GM21390 (cell line): ENCODE measurements around the gene ZNRF3.
"Not testable (repeated sequence)": the region's sequence is repeated elsewhere in the genome, so short reads cannot be mapped to it uniquely, and the experiment has no call there.

Experiments
- ATAC-seq: cut with Tn5 transposase; IDR thresholded peaks from one replicate; pipeline ENCODE4 v1.9.1; 2021; ENCODE audit not compliant: unreplicated experiment

The ZNRF3 gene

GRCh38 chr22:28883917-28884746 lies 760 bp downstream of the ZNRF3 start:
- no peak for ATAC-seq

- ATAC-seq = no peak
These were observed 1.5 kb downstream of the ZNRF3 start for GRCh38 chr22:28884747-28885350.

DNA sequence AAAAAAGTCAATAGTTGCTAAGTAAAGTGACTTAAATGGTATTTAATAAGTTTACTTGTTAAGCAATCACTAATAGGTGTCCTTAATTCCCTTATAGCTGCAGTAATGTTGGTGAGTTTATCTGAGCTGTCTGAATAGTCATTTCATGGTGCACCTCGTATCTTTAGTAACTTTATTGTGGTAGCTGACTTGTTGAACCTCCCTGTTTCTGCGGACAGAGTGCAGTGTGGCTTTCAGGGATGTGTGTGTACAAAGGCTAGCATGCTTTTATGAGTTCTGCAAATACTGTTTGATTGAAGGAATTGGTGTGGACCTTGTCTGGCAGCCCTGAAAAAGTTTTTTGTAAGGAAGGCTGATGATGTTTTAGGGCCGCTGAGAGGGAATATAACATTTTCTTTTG lies 2.6 kb downstream of the ZNRF3 start:
- ATAC-seq = no peak

- not testable (repeated sequence) for ATAC-seq
These were observed 3.3 kb downstream of the ZNRF3 start for GRCh38 chr22:28886679-28887078.

DNA sequence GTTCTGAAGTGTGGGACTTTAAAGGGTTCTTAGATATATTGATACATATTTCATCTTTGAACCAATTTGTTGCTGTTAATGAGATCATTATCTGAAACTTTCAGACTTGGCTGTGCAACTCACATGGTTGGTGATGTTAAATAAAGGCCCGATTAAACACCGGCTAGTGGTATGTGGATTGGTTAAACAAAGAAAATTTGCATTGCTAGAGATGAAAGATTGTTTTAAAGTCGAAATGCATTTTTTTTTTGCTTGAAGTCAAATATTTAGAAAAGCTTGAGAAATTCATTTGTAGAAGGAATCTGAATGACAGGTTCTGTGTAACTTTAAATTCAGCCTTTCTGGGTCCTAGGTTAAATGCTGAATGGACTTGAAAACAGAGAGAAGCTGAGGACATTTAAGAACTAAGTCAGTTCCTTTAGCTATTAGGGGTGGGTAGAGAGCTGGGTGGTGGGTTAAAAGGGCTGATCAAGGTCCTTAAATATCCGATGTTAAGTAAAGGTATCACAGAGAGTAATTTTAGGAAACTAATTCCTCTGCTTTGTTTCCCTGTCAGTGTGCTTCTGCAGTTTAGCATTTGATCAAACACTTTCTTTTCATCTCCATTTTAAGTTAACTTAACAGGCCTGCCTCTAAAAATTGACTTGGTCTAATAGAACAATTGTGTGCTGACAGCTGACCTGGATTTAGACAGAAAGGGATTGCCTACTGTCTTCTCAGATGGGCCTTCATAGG lies 4.5 kb downstream of the ZNRF3 start:
- ATAC-seq = no peak

DNA sequence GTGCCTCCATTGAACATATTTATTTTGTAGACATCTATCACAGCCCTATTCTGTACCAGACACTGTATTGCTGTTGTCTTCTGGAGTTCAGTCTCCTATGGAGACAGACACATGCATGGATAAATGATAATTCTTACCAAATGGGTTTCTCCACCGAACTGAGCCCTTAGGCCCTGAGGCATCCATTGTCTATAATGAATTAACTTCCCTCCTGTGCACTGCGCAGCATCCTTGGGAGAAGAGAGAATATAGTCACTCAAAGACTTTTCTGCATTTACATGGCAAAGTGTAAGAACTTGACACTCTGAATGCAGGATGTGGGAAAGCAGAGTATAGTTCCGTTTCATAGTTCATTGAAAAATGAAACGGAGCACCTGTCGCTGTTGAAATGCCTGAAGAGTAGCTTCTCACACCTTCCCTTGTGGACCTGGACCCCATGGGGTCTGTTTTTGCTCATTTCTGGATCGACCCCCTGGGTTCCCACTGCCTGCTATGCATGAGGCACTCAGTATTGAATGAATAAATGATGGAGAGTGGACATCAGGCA lies 6.2 kb downstream of the ZNRF3 start:
- ATAC-seq = no peak

DNA sequence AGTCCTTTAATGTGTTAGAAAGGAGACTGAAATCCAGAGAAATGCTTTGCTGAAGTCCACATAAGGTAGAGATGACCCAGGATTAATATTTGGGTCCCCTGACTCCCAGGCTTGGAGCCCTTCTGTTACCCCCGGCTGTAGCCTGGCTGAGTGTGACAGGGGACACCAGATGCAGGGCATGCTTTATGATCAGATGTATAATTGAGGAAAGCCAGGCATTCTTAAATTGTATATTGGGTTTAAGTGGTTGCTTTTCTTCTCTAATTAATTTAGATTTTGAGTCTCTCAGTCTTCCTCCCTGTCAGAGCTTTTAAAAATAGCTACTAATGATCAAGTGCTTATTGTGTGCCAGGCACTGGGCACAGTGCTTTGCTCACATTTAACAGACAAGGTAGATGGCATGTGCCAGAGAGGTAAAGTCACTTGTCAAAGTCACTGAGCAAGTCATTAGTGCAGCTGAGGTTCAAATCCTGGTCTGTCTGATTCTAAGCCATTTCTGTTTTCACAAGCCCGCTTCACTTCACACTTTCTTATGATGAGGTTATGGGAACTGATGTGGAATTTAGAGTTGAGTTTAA lies 7.9 kb downstream of the ZNRF3 start:
- no peak for ATAC-seq

DNA sequence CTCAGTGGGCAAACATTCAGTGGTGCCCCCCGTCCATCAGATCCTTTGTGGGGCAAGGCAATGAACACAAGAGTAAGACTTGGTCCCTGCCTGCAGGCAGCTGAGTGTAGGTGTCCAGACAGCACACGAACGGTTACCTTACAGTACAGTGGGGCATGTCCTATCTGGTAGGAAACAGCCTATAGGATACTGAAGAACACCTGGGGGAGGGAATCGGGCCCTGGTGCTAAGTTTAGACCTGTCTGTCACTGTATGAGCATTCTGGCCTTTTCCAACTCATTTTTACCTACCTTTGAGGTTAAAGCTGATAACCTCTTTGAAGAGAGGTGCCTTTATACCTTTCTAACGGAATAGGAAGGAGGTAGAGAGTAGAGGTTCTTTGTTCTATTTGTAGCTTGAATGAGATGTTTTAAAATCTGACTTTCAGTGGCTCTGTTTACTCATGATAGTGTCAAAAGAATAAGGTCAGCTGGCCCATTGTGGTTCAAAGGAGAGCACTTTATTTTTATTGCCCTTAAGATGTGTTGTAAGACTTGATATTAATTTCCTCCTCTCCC lies 8.9 kb downstream of the ZNRF3 start:
- no peak for ATAC-seq

DNA sequence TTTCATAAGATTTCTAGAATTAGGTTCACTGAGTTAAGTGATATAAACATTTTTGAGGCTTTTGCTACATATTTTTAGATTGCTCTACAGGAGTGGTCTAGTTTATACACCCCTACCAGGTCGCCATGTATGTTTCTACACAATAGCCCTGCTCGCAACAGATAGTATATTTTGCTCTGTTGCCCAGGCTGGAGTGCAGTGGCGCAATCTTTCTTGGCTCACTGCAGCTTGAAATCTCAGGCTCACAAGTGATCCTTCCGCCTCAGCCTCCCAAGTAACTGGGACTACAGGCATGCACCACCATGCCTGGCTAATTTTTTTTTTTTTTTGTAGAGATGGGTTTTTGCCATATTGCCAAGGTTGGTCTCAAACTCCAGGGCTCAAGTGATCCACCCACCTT lies 10.4 kb downstream of the ZNRF3 start:
- no peak for ATAC-seq

- ATAC-seq = no peak
These were observed 11.0 kb downstream of the ZNRF3 start for GRCh38 chr22:28894334-28894733.

- no peak for ATAC-seq
These were observed 11.4 kb downstream of the ZNRF3 start for GRCh38 chr22:28894807-28895206.

DNA sequence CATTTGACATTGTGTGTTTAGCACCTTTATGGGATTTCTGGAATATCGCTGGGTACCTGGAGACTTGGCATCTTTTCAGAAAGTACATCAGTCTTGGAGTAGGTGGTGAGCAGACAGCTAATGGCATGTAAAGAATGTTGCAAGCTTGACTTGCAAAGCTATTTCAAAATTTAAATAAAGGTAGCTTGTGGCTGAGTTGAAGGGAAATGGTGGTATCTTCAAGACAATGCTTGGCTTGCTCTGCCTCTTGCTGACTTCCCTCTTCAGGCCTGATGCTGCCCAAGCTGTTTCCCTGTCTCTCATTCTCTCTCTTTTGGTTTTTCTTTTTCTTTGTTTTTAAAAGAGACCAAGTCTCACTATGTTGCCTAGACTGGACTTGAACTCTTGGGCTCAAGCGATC lies 13.2 kb downstream of the ZNRF3 start:
- ATAC-seq = no peak

DNA sequence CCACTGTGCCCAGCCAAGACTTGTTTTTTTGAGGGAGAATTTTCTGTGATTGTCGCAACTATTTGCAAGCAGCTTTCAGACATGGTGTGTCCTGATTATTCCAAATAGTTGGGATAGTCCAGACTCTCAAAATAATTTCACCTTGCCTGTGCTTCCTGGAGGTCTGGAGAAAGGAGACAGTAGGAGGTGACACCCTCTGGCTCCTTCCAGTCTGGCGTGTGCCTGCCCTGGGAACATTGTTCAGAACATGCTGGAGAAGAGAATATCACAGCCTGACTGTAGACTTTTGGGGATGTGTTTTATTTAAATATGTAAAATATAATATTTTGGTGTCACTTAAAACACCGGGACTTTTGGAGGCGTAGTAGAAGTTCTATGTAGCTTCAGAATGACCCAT lies 14.9 kb downstream of the ZNRF3 start:
- ATAC-seq = no peak

- ATAC-seq = no peak
These were observed 16.0 kb downstream of the ZNRF3 start for GRCh38 chr22:28899199-28899853.

DNA sequence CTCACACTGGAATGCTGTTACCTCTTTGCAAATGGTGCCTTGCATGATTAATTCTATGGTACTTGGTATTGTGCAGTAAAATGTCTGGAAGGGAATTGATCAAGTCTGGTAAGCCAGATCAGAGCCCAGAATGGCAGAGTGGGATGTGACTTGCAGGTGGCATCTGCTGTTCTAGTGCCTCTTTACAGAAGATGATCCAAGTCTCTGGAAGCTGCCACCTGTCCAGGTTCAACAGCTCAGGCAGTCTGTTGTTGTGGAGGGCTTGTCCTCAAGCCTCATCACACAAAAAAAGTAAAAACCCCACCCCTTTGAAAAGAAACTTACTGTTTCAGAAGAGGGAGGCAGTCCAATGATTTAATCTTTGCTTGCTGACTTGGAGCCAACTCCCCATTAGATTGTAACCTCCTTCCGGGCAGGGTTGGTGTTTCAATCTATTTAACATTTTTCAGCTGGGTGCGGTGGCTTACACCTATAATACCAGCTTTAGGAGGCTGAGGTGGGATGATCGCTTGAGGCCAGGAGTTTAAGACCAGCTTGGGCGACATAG lies 17.1 kb downstream of the ZNRF3 start:
- ATAC-seq = no peak

DNA sequence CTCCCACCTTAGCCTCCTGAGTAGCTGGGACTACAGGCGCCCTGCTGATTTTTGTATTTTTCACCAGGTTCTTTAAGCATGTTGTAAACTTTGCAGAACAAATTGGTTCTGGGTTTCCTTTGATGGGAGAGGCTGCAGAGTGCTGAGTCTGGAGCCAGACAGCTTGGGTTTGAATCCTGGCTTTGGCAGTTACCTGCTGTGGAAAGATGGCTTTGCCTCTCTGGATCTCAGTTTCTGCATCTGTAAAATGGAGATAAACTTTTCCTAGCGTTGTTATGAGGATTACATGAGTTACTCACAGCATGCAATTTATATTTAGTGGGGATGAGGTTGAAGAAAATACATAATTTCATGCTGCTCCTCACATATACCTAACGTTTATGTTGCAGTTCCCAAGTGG lies 19.1 kb downstream of the ZNRF3 start:
- ATAC-seq = no peak

GRCh38 chr22:28903080-28903479 lies 19.7 kb downstream of the ZNRF3 start:
- ATAC-seq = no peak

- ATAC-seq = no peak
These were observed 20.4 kb downstream of the ZNRF3 start for GRCh38 chr22:28903729-28904128.

DNA sequence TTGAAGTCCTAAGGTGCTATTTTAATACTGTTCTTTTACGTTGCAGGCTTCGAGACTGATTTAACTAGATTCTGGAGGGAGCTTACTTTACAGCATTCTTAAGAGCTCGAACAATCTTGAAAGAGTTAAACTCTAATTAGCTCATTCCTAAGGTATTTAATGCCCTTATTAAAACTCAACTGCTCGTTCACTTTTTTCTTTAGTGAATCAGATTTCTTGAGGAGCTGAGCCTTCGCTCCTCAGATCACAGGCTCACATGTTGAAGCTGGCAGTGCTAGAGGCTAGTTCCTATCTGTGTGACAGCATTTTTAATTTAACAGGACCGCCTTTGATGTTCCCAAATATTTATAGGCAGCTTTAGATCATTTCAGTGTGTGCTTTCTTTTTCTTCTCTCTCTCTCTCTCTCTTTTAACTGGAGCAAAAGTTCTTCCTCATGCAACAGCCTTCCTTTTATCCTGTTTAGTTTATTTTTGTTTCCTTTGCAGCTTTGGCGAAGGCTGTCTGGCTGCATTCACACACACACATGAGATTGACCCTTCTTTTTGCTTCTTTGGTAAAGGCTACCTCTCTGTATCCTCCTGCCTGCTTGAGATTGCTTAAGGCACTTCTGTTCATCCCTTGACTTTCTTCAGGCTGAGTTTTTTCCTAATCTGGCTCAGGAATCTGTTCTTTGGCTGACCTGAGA lies 21.0 kb downstream of the ZNRF3 start:
- ATAC-seq = no peak
